NCI-H1105 (cell line): ENCODE measurements around the gene ITPRIP.

Experiments used
- DNase-seq: peaks from one replicate; lab custom pipeline; 2025; lab: John Stamatoyannopoulos, UW

The ITPRIP gene

GRCh38 chr10:104279550-104280259 is 58.6 kb downstream of the ITPRIP start:
- no peak for DNase-seq

DNA sequence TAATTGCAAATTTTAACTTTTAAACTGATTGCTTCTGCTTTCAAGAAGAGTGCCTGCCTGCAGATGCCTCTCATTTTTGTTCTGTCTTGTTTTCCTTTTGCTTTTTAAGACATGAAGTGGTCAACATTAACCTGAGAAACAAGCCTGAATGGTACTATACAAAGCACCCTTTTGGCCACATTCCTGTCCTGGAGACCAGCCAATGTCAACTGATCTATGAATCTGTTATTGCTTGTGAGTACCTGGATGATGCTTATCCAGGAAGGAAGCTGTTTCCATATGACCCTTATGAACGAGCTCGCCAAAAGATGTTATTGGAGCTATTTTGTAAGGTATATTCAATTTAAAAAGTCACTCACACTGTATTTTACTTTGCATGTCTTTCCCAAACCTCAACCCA is 60.5 kb downstream of the ITPRIP start:
- peak; percentile 27 for DNase-seq

DNA sequence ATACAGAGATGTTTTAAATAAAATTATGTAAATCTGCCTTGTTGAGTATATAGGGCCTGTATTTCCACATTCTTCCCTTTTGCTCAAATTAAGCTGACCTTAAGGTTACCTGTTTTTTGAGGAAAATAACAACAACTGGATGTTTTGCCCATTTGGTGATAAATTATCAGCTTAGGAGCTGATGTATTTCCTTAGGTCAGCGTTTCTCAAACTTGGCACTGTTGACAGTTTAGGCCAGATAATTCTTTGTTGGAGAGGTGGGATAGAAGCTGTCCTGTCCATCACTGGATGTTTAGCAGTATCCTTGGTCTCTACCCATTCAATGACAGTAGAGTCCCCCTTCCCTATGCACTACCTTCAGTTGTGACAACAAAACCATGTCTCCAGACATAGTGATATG is 62.1 kb downstream of the ITPRIP start:
- DNase-seq = no peak

- no peak for DNase-seq
Measured at GRCh38 chr10:104274762-104275721, 63.2 kb downstream of the ITPRIP start.

DNA sequence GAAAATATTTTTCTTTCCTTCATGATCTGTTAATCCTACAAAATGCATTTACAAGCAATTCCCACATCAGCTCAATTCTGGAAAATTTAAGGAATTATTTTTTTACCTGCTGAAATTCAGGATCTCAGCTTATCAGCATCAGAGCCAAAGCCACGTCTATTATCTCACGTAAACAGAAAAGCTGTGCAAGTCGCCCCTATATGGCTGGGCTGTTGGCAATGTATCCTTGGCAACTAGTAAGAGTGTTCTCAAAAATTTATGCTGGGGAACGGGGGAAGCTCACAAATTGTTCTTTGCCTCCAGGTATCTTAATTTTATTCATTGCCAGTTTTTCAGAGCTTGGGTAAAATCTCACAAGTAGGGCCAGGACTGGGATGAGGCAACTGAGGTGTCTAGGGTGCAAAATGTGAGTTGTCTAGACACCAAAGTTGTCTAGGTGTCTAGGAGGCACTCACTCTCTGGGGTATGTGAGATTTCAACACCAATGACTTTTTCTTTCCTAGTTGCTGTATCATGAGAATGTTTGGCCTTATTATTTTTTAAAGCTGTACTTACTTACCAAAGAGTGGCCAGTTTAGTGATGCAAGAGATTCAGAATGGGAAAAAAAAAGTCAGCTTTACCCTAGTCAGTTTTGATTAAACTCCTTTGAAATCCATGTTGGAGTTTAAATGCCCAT is 64.2 kb downstream of the ITPRIP start:
- DNase-seq = no peak

DNA sequence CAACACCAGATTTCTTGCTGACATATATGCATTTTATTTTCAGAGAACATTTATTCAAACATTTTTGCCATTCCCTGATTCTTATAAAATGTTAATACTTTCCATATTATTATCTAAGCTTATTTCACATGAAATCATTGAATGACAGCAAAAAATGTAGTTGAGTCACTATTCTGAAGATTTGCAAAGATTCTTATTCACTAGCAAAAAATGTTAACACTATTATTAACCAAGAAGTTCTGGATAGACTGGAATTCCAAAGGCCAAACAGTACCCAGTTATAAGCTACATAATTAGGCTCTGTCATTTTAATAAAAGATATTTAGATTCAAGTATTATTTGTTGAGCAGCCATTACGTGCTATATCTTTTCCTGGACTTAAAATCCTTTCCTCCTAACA is 65.0 kb downstream of the ITPRIP start:
- DNase-seq = no peak

- peak; percentile 89 for DNase-seq
Measured at GRCh38 chr10:104268713-104269645, 69.3 kb downstream of the ITPRIP start, which contains the start of gene GSTO2. Gene GSTO2 (plus strand): TSS chr10:104269184. CDS start chr10:104274916, 5,732 bp downstream.

GRCh38 chr10:104268405-104268712 is 69.9 kb downstream of the ITPRIP start:
- no peak for DNase-seq

DNA sequence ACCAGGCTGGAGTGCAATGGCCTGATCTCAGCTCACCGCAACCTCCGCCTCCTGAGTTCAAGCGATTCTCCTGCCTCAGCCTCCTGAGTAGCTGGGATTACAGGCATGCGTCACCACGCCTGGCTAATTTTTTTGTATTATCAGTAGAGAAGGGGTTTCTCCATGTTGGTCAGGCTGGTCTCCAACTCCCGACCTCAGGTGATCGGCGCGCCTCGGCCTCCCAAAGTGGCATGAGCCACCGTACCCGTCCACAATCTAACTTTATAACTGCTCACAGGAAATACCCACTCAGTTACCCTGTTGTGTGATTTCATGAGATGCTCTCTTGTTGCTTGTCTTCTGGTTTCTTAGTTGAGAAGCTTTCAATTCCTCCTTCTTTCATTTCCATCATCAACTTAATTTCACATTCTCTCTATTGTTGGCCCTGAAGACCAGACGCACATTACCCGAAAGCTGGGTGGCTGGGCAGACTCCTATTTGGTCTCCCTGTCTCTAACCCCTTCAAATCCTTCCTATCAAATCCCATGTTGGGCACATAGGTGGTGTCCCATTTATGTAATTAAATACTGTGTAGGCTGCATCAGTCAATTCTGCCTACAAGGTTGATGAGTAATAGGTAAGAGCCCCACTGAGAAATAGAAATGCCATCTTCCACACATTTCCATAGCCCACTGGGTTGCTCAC is 70.4 kb downstream of the ITPRIP start:
- no peak for DNase-seq

- no peak for DNase-seq
Measured at GRCh38 chr10:104264783-104265182, 73.5 kb downstream of the ITPRIP start.

DNA sequence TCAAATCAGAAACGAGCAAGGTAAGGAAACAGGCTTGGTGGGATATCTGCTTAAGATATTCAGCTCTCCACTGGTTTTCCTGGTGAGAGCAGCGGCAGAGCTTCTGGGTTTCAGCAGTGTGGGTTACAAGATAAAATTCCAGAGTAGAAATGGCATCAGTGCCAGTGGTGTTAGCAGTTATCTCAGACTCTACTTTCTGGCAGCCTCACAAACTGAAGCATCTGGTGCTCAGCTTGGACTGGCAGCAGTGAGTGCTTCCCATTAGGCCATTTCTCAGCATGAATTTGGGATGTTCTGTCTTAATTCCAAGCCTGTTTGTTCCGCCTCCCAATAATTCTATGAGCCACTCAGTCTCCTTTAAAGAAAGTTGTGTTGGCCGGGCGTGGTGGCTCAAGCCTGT is 76.2 kb downstream of the ITPRIP start:
- DNase-seq = no peak

DNA sequence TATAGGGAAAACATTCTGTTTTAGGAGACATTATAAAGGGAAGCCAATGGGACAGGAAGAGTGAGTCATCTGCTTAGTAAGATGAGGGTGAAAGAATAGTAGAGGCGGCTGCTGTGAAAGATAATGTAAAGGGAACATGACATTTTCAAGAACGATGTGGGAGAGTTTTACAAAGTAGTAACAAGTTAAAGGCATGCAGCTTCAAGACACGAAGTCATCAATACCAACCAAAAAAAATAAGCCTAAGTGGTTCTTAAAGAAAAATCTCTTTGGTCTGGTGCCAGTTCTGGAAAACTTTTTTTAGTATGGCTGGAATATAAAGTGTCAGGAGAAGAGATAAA is 77.5 kb downstream of the ITPRIP start:
- no peak for DNase-seq

DNA sequence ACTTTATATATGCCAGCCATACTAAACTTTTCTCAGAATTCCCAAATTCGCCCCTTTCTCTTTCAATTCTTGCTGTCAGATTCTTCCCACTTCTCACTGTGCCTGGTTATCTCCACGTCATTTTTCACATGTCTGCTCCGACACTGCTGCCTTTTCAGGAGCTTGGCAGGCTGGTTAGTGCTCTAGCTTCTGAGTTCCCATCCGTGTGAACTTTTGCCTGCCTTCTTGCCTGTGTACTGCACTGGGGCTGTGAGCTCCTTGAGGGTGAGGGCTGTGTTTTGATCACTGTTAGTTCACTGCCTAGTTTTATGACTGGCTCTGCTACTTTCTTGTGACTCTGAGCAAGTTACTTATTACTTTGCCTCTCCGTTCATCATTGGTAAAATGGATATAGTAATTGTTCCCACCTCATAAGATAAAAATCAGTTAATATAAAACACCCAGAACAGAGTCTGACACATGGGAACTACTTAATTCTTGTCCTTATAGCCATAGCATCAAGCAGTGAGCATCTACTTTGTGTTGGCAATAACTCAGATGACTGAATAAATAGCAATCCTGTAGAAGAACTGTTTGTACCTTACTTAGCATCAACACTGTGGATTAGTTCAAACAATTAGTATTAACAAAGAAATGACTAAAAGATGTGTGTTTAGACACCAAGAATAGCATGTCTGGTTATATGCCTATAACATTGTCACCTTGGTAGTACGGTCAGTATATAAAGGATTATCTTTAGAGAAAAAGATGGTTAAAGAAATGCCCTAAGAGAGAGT is 78.1 kb downstream of the ITPRIP start:
- DNase-seq = no peak
